Islet precursor cell (in vitro differentiated cells): ENCODE measurements around the gene HNRNPU.

Experiments used
- DNase-seq: peaks from one replicate; pipeline ENCODE4 v3.0.0-alpha.2; 2018

HNRNPU gene

GRCh38 chr1:244862699-244863490 is 1.4 kb downstream of the HNRNPU start:
- DNase-seq: peak; percentile 96

GRCh38 chr1:244862354-244862698 is 2.0 kb downstream of the HNRNPU start:
- DNase-seq: no peak

- no peak for DNase-seq
Observed at GRCh38 chr1:244861683-244862082, 2.7 kb downstream of the HNRNPU start.

GRCh38 chr1:244860914-244861610 is 3.3 kb downstream of the HNRNPU start:
- no peak for DNase-seq

GRCh38 chr1:244860078-244860477 is 4.3 kb downstream of the HNRNPU start:
- no peak for DNase-seq

GRCh38 chr1:244858357-244858756 is 6.0 kb downstream of the HNRNPU start:
- DNase-seq: no peak

GRCh38 chr1:244857761-244858160 is 6.6 kb downstream of the HNRNPU start:
- DNase-seq: no peak

- DNase-seq: no peak
Observed at GRCh38 chr1:244854865-244855578, 9.3 kb downstream of the HNRNPU start.

- DNase-seq: no peak
Observed at GRCh38 chr1:244854166-244854565, 10.2 kb downstream of the HNRNPU start.

- DNase-seq: no peak
Observed at GRCh38 chr1:244852694-244853093, 11.6 kb downstream of the HNRNPU start.

- DNase-seq: no peak
Observed at GRCh38 chr1:244851546-244852231, 12.7 kb downstream of the HNRNPU start.

GRCh38 chr1:244850896-244851295 is 13.4 kb downstream of the HNRNPU start:
- DNase-seq: no peak

GRCh38 chr1:244850099-244850852 is 14.1 kb downstream of the HNRNPU start:
- no peak for DNase-seq

- no peak for DNase-seq
Observed at GRCh38 chr1:244849189-244849866, 15.0 kb downstream of the HNRNPU start.

GRCh38 chr1:244846653-244847052 is 17.7 kb downstream of the HNRNPU start:
- DNase-seq: no peak

GRCh38 chr1:244844155-244845121 is 19.9 kb downstream of the HNRNPU start:
- DNase-seq: no peak

GRCh38 chr1:244843148-244843978 is 21.0 kb downstream of the HNRNPU start:
- no peak for DNase-seq

GRCh38 chr1:244841273-244841927 is 22.9 kb downstream of the HNRNPU start:
- DNase-seq: no peak

- DNase-seq: no peak
Observed at GRCh38 chr1:244840219-244840794, 24.0 kb downstream of the HNRNPU start.
